ENCODE data around the gene PREB.

Gene PREB

GRCh38 chr2:27152102-27152795 lies 17.8 kb upstream of the PREB start:
- DNase-seq = no peak

GRCh38 chr2:27150639-27151230 lies 16.3 kb upstream of the PREB start:
- DNase-seq = no peak

GRCh38 chr2:27149570-27150405 lies 15.4 kb upstream of the PREB start:
- no peak for DNase-seq

GRCh38 chr2:27148801-27149439 lies 14.5 kb upstream of the PREB start, which contains the start of gene TCF23:
TCF23 (plus strand) TSS chr2:27149004; CDS start chr2:27149134, 130 bp downstream.
- DNase-seq = no peak

- DNase-seq = no peak
Observed at GRCh38 chr2:27147935-27148334, 13.5 kb upstream of the PREB start.

GRCh38 chr2:27145682-27146081 lies 11.2 kb upstream of the PREB start:
- no peak for DNase-seq

GRCh38 chr2:27143285-27143684 lies 8.8 kb upstream of the PREB start:
- DNase-seq = no peak

- no peak for DNase-seq
Observed at GRCh38 chr2:27139310-27139709, 4.9 kb upstream of the PREB start, which contains the start of gene PRR30. PRR30 (minus strand) TSS chr2:27139410; CDS start chr2:27138329, 1,081 bp downstream.

GRCh38 chr2:27138111-27138510 lies 3.7 kb upstream of the PREB start:
- no peak for DNase-seq

GRCh38 chr2:27137322-27137935 lies 3.0 kb upstream of the PREB start:
- no peak for DNase-seq

GRCh38 chr2:27136751-27137150 lies 2.3 kb upstream of the PREB start:
- DNase-seq = no peak

- no peak for DNase-seq
Observed at GRCh38 chr2:27135478-27135955, 1.1 kb upstream of the PREB start.

GRCh38 chr2:27134781-27135477 lies 493 bp upstream of the PREB start:
- DNase-seq = no peak

GRCh38 chr2:27133195-27133875 lies 1.1 kb downstream of the PREB start:
- DNase-seq = no peak

- no peak for DNase-seq
Observed at GRCh38 chr2:27131429-27131828, 3.0 kb downstream of the PREB start.

- no peak for DNase-seq
Observed at GRCh38 chr2:27130396-27130795, 4.0 kb downstream of the PREB start.

GRCh38 chr2:27128668-27129571 lies 5.5 kb downstream of the PREB start:
- no peak for DNase-seq

GRCh38 chr2:27127883-27128667 lies 6.4 kb downstream of the PREB start:
- no peak for DNase-seq

GRCh38 chr2:27126252-27126710 lies 8.2 kb downstream of the PREB start:
- no peak for DNase-seq
